Loucy (cell line): ENCODE measurements around the gene SLC29A2.

Experiments
- H2AFZ ChIP-seq: fragments of 200-600 bp; sonication (generic); 2 replicates; pipeline ENCODE4 v1.6.0; 2016; ENCODE audit warnings: antibody characterized with exemption, mild to moderate bottlenecking, low read length, moderate library complexity
- H3F3A ChIP-seq: fragments of 200-600 bp; 2 replicates; pipeline ENCODE4 v1.6.0; 2016; ENCODE audit warnings: antibody characterized with exemption, low read depth, mild to moderate bottlenecking
- H3K27me3 ChIP-seq: fragments of 200-600 bp; sonication (generic); 2 replicates; pipeline ENCODE4 v1.6.1; 2014; ENCODE audit warnings: low read length, mild to moderate bottlenecking; ENCODE audit not compliant: insufficient read depth, poor library complexity, severe bottlenecking
- H3K36me3 ChIP-seq: fragments of 200-600 bp; sonication (generic); 2 replicates; pipeline ENCODE4 v1.6.1; 2016; ENCODE audit warnings: low read length; ENCODE audit not compliant: insufficient read depth
- H3K4me1 ChIP-seq: fragments of 200-600 bp; sonication (generic); 2 replicates; pipeline ENCODE4 v1.5.1; 2014; ENCODE audit warnings: low read length, mild to moderate bottlenecking; ENCODE audit not compliant: insufficient read depth, poor library complexity, severe bottlenecking
- H3K4me2 ChIP-seq: fragments of 200-600 bp; sonication (generic); 2 replicates; pipeline ENCODE4 v1.6.0; 2014; ENCODE audit warnings: antibody characterized with exemption, low read length, low read depth, mild to moderate bottlenecking; ENCODE audit not compliant: poor library complexity, severe bottlenecking
- H3K4me3 ChIP-seq: fragments of 200-600 bp; sonication (generic); 2 replicates; pipeline ENCODE4 v1.5.1; 2014; ENCODE audit warnings: low read length, mild to moderate bottlenecking, mixed read lengths; ENCODE audit not compliant: poor library complexity, severe bottlenecking
- H3K79me2 ChIP-seq: fragments of 200-600 bp; sonication (generic); 2 replicates; pipeline ENCODE4 v1.6.1; 2014; ENCODE audit warnings: low read length; ENCODE audit not compliant: insufficient read depth
- H3K9ac ChIP-seq: fragments of 200-600 bp; sonication (generic); 2 replicates; pipeline ENCODE4 v1.6.0; 2014; ENCODE audit warnings: mild to moderate bottlenecking, low read depth, low read length, moderate library complexity; ENCODE audit not compliant: poor library complexity, severe bottlenecking
- H3K9me2 ChIP-seq: fragments of 200-600 bp; sonication (generic); replicated peaks from 2 replicates; pipeline ENCODE4 v1.6.1; 2016; ENCODE audit warnings: low read depth, low read length, mixed read lengths
- H3K9me3 ChIP-seq: fragments of 200-600 bp; sonication (generic); 2 replicates; pipeline ENCODE4 v1.6.1; 2014; ENCODE audit warnings: mild to moderate bottlenecking, antibody characterized with exemption, low read length, low read depth; ENCODE audit not compliant: insufficient read depth
- H4K20me1 ChIP-seq: fragments of 200-600 bp; sonication (generic); 2 replicates; pipeline ENCODE4 v1.6.0; 2014; ENCODE audit warnings: antibody characterized with exemption, low read length, mild to moderate bottlenecking; ENCODE audit not compliant: insufficient read depth, poor library complexity, severe bottlenecking
- CTCF ChIP-seq: fragments of 200-600 bp; sonication (generic); conservative IDR thresholded peaks from 2 replicates; pipeline ENCODE4 v1.5.1; 2014; ENCODE audit warnings: mild to moderate bottlenecking, antibody characterized with exemption, low read length
- EZH2phosphoT487 ChIP-seq: fragments of 200-600 bp; IDR thresholded peaks from 2 replicates; pipeline ENCODE4 v1.6.1; 2018; ENCODE audit warnings: antibody characterized with exemption, mild to moderate bottlenecking, moderate library complexity, borderline replicate concordance

Gene SLC29A2

DNA sequence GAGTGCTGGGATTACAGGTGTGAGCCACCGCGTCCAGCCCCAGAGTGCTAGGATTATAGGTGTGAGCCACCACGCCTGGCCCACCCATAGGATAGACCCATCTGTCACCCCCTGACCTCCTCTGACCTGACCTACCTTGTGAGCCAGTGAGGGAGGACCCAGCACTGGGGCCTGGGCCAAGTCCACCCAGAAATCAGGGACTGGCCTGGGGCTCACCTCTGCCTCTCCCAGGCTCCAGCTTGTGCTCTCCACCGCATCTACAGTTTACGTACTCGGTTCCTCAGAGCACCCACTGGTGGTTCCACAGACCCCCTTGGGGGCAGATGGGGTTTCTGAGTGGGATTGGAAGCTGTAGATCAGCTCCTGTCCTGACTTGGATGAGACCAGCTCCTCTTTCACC lies 6.4 kb downstream of the SLC29A2 start:
- no peak overlapping the region for H3K9ac ChIP-seq
- H3K9me2 ChIP-seq, result no peaks in the 10 kb centered on the region
- no peaks in the 10 kb centered on the region for H3K9me3 ChIP-seq
- H4K20me1 ChIP-seq, result no peaks in the 10 kb centered on the region
- H2AFZ ChIP-seq, result no peak overlapping the region
- H3K4me1 ChIP-seq, result no peaks in the 10 kb centered on the region
- no peaks in the 10 kb centered on the region for H3K36me3 ChIP-seq
- no peaks in the 10 kb centered on the region for H3K79me2 ChIP-seq
- no peaks in the 10 kb centered on the region for H3F3A ChIP-seq
- H3K4me3 ChIP-seq, result no peak overlapping the region
- H3K4me2 ChIP-seq, result no peak overlapping the region
- TF ChIP-seq CTCF (no peak), EZH2phosphoT487 (no peak)
- H3K27me3 ChIP-seq, result no peaks in the 10 kb centered on the region

GRCh38 chr11:66363805-66364535 lies 7.6 kb downstream of the SLC29A2 start:
- Histone ChIP-seq H3K27me3 (no peaks in the 10 kb centered on the region), H4K20me1 (no peaks in the 10 kb centered on the region), H2AFZ (no peak overlapping the region), H3K79me2 (no peaks in the 10 kb centered on the region), H3K9me2 (no peaks in the 10 kb centered on the region), H3K4me2 (no peak overlapping the region), H3K4me1 (no peaks in the 10 kb centered on the region), H3K9ac (no peak overlapping the region), H3F3A (no peaks in the 10 kb centered on the region), H3K4me3 (no peak overlapping the region), H3K36me3 (no peaks in the 10 kb centered on the region), H3K9me3 (no peaks in the 10 kb centered on the region)
- TF ChIP-seq EZH2phosphoT487 (no peak), CTCF (peak; percentile 86)

GRCh38 chr11:66363187-66363601 lies 8.4 kb downstream of the SLC29A2 start:
- H3K9ac ChIP-seq, result no peak overlapping the region
- H2AFZ ChIP-seq, result no peak overlapping the region
- no peaks in the 10 kb centered on the region for H4K20me1 ChIP-seq
- no peaks in the 10 kb centered on the region for H3K36me3 ChIP-seq
- no peaks in the 10 kb centered on the region for H3K79me2 ChIP-seq
- H3K27me3 ChIP-seq, result no peaks in the 10 kb centered on the region
- no peak overlapping the region for H3K4me2 ChIP-seq
- H3K9me3 ChIP-seq, result no peaks in the 10 kb centered on the region
- H3K4me1 ChIP-seq, result no peaks in the 10 kb centered on the region
- H3K9me2 ChIP-seq, result no peaks in the 10 kb centered on the region
- H3F3A ChIP-seq, result no peaks in the 10 kb centered on the region
- no peak for TF ChIP-seq EZH2phosphoT487
- no peak for TF ChIP-seq CTCF
- no peak overlapping the region for H3K4me3 ChIP-seq
